Lower lobe of right lung (tissue), 2 donors: ENCODE results near the gene TBKBP1. TPM values are rescaled to one million over a fixed set of nuclear protein-coding genes. Genes with fewer than 3 reads are reported as not detected.

Experiments
- ATAC-seq, 2 donors: fragments of 200-7000 bp; cut with Tn5 transposase; one replicate each; pipeline ENCODE4 v1.9.1; 2020 to 2022; ENCODE audit warnings: mild to moderate bottlenecking in 2 of 2, moderate library complexity in 2 of 2
- DNase-seq: peaks from one replicate; pipeline ENCODE4 v3.0.0-alpha.2; 2020
- H3K27ac ChIP-seq: fragments of 200-600 bp; one replicate; pipeline ENCODE4 v1.8.0; 2022
- H3K27me3 ChIP-seq: fragments of 200-600 bp; one replicate; pipeline ENCODE4 v1.8.0; 2022; ENCODE audit warnings: low read depth
- H3K36me3 ChIP-seq: fragments of 200-600 bp; one replicate; pipeline ENCODE4 v1.8.0; 2022; ENCODE audit warnings: mild to moderate bottlenecking
- H3K4me1 ChIP-seq: fragments of 200-600 bp; one replicate; pipeline ENCODE4 v1.8.0; 2022
- H3K4me3 ChIP-seq: fragments of 200-600 bp; one replicate; pipeline ENCODE4 v1.8.0; 2022; ENCODE audit warnings: mild to moderate bottlenecking
- H3K9me3 ChIP-seq: fragments of 200-600 bp; one replicate; pipeline ENCODE4 v1.8.0; 2022
- CTCF ChIP-seq: fragments of 200-600 bp; IDR thresholded peaks from one replicate; pipeline ENCODE4 v1.8.0; 2022; ENCODE audit warnings: antibody characterized with exemption, mild to moderate bottlenecking
- intact Hi-C: fragments of 100-400 bp; cut with DNase I; formaldehyde crosslinking; loops from one replicate; pipeline ENCODE4 v1.11.0; 2022
- total RNA-seq: library from RNA; stranded (reverse); fragmentation: NEBNext Ultra II Directional; extraction: Animal tissue kit (Norgen Biotek cat#: 25700); gene quantifications from one replicate; pipeline ENCODE4 v1.2.1, GENCODE V29; 2021
- donor health status: DM: no; HTN: yes; CAD: no; lungs with severe emphysema.

TBKBP1 gene
- total RNA-seq, 1 donor from 2014 or later = 8.3 TPM

- Histone ChIP-seq H3K4me3 (no peak overlapping the region), H3K36me3 (peaks cover 19% of the 10 kb centered on the region), H3K27me3 (no peaks in the 10 kb centered on the region), H3K9me3 (no peaks in the 10 kb centered on the region), H3K4me1 (peaks cover 32% of the 10 kb centered on the region), H3K27ac (peak overlapping the region; percentile 21)
- intact Hi-C loops = no loop called here
- DNase-seq (peak; percentile 32), ATAC-seq (no peak)
- no peak for TF ChIP-seq CTCF
These were observed 6.8 kb downstream of the TBKBP1 start for GRCh38 chr17:47700471-47701449.

- ATAC-seq = no peak
- H3K9me3 ChIP-seq = no peaks in the 10 kb centered on the region
- peaks cover 31% of the 10 kb centered on the region for H3K4me1 ChIP-seq
- no peak overlapping the region for H3K27ac ChIP-seq
- DNase-seq = peak; percentile 17
- H3K27me3 ChIP-seq = no peaks in the 10 kb centered on the region
- H3K36me3 ChIP-seq = peaks cover 19% of the 10 kb centered on the region
- intact Hi-C loops = no loop called here
- no peak for TF ChIP-seq CTCF
- no peak overlapping the region for H3K4me3 ChIP-seq
These were observed 7.6 kb downstream of the TBKBP1 start for GRCh38 chr17:47701608-47702007.

- no peak overlapping the region for H3K4me3 ChIP-seq
- H3K9me3 ChIP-seq = no peaks in the 10 kb centered on the region
- no peaks in the 10 kb centered on the region for H3K27me3 ChIP-seq
- peaks cover 37% of the 10 kb centered on the region for H3K4me1 ChIP-seq
- intact Hi-C loops = no loop called here
- H3K27ac ChIP-seq = no peak overlapping the region
- H3K36me3 ChIP-seq = peaks cover 19% of the 10 kb centered on the region
- DNase-seq = peak; percentile 15
- TF ChIP-seq CTCF = no peak
- ATAC-seq = no peak
These were observed 8.5 kb downstream of the TBKBP1 start for GRCh38 chr17:47702391-47702995.

GRCh38 chr17:47703191-47703591 lies 9.2 kb downstream of the TBKBP1 start:
- no peaks in the 10 kb centered on the region for H3K27me3 ChIP-seq
- H3K9me3 ChIP-seq = no peaks in the 10 kb centered on the region
- H3K4me1 ChIP-seq = peaks cover 37% of the 10 kb centered on the region
- TF ChIP-seq CTCF = no peak
- H3K4me3 ChIP-seq = no peak overlapping the region
- intact Hi-C loops = no loop called here
- DNase-seq (peak; percentile 56), ATAC-seq (peak; percentile 6 to 33)
- peak overlapping the region; percentile 2 for H3K27ac ChIP-seq
- peaks cover 19% of the 10 kb centered on the region for H3K36me3 ChIP-seq

- intact Hi-C loops = no loop called here
- Histone ChIP-seq H3K4me1 (peaks cover 37% of the 10 kb centered on the region), H3K9me3 (no peaks in the 10 kb centered on the region), H3K4me3 (no peak overlapping the region), H3K27ac (peak overlapping the region; percentile 2), H3K36me3 (peaks cover 19% of the 10 kb centered on the region), H3K27me3 (no peaks in the 10 kb centered on the region)
- DNase-seq (peak; percentile 9), ATAC-seq (no peak)
- no peak for TF ChIP-seq CTCF
These were observed 9.7 kb downstream of the TBKBP1 start for GRCh38 chr17:47703671-47704070.
